GM18517 (cell line): ENCODE measurements around the gene URAD.

Experiments used
- ATAC-seq: cut with Tn5 transposase; IDR thresholded peaks from one replicate; pipeline ENCODE4 v1.9.1; 2021; ENCODE audit warnings: mild to moderate bottlenecking, moderate library complexity; ENCODE audit not compliant: unreplicated experiment

Gene URAD

GRCh38 chr13:28001049-28001448, 12.6 kb upstream of the URAD start:
- ATAC-seq = no peak

GRCh38 chr13:28000567-28000966, 12.1 kb upstream of the URAD start:
- ATAC-seq = no peak

GRCh38 chr13:27997904-27998522, 9.5 kb upstream of the URAD start:
- no peak for ATAC-seq

DNA sequence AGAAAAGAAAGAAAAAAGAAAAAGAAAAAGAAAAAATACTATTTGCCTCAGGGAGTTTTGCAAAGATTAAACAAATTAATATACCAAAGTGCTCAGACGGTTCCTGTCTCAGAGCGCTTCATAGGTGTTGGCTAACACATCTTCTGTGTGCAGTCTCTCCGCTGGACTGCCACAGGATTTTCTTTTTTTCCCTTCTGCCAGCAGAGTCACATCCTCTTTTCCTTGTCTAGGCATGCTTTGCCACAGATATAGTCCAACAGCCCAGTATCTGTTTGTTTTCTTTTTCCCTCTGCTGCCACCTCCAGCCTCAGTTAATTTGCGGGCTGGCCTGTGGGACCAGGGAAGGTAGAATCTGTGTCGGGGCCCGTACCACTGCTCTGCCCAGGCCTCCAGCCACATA, 3.4 kb upstream of the URAD start:
- ATAC-seq = no peak

GRCh38 chr13:27985600-27985999, 2.9 kb downstream of the URAD start:
- no peak for ATAC-seq

GRCh38 chr13:27982361-27982760, 6.1 kb downstream of the URAD start:
- ATAC-seq = no peak

GRCh38 chr13:27981006-27981708, 7.3 kb downstream of the URAD start:
- no peak for ATAC-seq

DNA sequence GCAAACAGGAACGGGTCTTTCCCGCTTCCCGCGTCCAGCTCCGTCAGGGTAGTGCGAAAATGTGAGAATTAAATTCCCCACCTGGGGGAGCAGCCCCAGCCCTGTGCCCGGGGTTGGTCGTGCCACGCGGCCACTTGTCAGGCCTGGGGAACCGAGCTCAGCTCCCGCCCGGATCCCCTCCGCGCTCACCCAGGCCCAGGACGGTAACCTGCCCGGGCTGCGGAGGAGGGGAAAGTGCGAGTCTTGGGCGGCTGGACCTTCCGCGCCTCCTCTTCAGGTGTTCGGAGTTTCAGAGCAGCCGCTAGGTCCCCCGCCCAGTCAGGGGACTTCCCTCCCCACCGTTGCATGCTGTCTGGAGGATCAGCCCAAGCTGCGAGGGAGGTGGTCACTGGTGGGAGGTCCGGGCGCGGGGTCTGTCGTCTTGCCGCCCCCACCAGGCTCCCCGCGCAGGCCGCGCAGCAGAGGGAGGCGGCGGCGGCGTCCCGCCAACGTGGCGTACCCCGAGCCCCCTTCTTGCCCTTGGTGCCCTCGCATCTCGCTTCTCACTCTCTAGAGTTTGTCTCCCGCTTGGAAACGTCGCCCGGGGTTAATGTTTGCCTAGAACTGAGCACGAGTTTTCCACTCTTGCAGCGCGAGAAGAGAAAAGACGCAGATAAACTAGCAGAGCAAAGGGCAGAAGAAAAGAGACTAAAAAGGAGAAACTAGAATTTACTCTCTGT, 8.1 kb downstream of the URAD start:
- no peak for ATAC-seq

DNA sequence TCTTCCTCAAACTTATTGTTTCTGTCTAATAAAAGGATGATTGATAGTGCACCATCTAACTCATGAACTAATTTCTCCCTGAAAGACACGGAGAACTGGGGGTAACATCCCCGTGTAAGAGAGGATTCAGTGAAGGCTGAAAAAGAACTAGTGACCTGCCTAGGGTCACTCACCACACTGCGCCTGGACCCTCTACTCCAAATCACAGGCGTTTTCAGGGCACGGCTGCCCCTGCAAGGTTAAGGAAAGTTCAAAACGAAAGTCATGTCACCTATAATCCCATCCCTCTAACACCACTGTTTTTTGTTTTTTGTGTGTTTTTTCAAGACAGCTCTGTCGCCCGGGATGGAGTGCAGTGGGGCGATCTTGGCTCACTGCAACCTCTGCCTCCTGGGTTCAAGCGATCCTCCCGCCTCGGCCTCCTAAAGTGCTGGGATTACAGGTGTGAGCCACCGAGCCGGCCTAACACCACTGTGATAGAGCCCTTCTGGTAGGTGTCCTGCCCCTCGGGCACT, 8.7 kb downstream of the URAD start:
- no peak for ATAC-seq

- no peak for ATAC-seq
These were observed 9.4 kb downstream of the URAD start for GRCh38 chr13:27979001-27979643.

GRCh38 chr13:27978301-27978968, 10.1 kb downstream of the URAD start:
- ATAC-seq = no peak

DNA sequence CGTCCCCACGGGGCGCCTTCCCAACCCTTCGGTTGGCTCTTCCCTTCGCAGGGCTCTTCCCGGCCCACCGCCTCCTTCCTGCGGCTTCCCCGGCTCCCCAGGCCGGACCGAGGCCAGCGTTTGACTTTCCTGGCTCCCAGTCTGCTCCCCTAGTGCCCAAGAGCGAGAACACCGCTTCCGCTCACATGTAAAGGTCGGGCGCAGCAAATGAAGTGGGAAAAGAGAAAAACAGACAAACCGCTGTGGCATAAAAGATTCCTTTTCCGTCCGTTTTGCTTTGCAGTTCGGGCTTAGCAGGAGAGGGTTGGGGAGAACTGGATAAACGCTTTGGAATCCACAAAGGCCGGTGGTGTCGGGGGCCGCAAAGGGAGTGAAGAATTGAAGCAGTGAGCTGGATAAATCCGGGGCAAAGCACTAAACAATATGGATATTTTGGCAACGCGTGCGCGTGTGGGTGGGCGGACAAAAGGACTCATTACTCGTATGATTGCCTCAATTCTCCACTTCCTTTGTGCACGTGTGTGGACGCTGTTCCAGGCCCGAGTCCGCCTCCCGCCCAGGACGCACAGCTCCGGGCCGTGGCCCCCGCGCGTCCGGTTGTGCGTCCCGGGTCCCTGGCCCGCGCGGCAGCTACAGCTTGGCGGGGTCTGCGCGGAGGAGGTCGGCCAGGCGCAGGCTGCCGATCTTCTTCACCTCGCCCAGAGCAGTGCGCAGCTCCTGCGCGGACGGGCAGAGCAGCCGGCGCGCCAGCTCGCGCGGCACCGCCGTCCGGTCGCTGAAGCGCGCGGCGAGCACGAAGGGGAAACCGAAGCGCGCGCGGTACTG, 10.8 kb downstream of the URAD start:
- no peak for ATAC-seq

DNA sequence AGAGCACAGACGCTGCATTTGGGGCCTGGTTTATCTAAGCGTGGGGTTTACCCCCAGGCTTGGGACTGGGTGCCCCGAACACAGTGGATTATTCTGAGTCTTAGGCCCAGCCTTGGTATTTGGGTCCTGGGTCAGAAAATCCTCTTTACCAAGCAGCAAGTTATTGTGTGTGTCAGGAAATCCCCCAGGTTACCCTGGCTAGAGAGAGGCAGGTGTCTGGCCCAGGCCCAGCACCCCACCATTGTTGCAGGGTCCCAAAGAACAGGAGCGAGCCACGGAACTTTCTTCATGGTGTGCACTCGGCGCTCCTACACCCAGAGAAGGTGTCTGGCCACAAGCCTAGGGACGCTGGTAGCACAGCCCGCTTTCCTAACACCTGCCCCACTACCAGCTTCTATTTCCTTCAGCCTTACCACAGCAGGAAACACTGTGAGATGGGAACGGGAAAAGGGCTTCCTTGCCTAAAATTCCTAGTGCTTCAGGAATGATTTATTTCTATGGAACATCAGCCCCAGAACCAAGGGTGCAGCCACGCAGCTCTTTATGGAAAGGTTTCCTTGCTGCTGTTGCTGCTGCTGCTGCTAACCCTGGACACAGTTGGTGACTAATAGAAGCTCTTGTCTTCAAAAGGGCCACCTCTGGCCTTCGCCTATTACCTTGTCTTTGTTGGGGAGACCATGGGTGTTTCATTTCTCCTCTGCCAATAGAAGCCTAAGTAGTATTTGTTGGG, 12.0 kb downstream of the URAD start:
- ATAC-seq = no peak

- no peak for ATAC-seq
These were observed 12.7 kb downstream of the URAD start for GRCh38 chr13:27975564-27976361.

DNA sequence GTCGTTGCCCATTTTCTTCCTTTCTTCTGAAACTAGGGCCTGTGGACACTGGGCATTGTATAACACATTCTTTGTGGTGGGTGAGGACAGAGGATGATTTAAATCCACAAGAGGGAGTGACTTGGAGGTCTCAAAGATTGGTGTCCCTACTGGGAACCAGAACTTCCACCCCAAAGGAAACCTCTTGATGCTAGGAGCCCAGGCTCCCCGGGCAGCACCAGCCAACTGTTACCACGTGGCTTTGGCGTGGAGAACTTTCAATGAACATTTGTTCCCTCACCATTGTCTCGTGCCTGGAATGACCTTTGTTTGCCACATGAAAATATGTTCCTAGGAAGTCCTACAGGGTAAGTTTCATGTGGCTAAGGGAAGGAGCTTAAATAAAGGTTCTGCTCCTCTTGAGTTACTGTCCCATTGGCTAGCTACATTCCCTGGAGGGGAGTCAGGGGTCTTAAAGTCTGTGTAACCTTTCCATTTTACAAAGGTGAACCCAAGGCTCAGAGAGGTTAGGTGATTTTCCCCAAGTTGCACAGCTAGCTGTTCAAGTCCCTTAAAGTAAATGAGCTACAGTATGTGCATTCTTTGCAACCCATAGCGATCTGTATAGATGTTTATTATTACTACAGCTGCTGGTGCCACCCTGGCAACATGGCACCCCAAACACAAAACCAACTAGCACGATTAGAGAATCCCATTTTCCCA, 14.4 kb downstream of the URAD start:
- ATAC-seq = no peak

- no peak for ATAC-seq
These were observed 15.2 kb downstream of the URAD start for GRCh38 chr13:27973291-27973690.

- no peak for ATAC-seq
These were observed 16.0 kb downstream of the URAD start for GRCh38 chr13:27972478-27972820.
